Fibroblast of skin of back (primary cell): ENCODE data around the gene PTK6.
"Not testable (repeated sequence)": the region's sequence is repeated elsewhere in the genome, so short reads cannot be mapped to it uniquely, and the experiment has no call there.

ENCODE experiments used
- DNase-seq: peaks from one replicate; pipeline ENCODE4 v3.0.0-alpha.2; 2013

Gene PTK6

DNA sequence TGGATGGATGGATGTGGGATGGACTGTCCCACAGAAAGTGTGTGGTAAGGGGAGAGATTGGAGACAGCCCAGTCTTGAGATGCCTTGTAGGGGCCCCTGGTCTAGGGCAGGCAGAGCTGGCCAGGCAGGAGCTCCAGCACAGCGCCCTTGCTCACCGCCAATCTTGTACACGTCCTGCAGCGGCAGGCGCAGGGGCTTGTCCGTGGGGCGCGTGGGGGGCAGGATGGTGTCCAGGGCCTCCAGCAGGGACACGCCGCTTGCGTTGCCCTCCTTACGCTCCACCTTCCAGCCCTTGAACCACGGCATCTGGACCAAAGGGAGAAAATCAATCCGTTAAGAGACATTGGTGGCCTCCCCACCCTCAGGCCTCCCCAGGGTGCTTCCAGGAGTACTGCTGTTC lies 44.2 kb downstream of the PTK6 start:
- DNase-seq, result no peak

DNA sequence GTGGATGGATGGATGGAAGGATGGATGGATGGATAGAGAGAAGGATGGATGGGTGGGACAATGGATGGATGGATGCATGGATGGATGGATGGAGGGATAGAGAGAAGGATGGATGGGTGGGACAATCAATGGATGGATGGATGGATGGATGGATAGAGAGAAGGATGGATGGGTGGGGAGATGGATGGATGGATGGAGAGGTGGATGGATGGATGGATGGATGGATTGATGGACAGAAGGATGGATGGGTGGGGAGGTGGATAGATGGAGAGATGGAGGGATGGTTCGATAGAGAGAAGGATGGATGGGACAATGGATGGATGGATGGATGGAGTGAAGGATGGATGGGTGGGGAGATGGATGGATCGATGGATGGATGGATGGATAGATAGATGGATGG lies 44.7 kb downstream of the PTK6 start:
- DNase-seq, result no peak

DNA sequence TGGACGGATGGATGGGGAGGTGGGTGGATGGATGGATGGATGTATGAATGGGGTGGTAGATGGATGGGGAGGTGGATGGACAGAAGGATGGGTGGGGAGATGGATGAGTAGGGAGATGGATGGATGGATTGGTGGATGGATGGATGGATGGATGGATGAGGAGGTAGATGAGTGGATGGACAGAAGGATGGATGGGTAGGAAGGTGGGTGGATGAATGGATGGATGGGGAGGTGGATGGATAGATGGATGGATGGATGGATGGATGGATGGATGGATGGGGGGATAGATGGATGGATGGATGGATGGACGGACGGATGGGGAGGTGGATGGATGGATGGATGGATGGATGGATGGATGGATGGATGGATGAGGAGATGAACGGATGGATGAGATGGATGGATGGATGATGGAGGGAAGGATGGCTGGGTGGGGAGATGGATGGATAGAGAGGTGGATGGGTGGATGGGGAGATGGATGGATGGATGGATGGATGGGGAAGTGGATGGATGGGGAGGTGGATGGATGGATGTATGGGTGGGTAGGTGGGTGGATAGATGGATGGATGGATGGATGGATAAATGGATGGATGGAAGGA lies 45.4 kb downstream of the PTK6 start:
- DNase-seq, result no peak

DNA sequence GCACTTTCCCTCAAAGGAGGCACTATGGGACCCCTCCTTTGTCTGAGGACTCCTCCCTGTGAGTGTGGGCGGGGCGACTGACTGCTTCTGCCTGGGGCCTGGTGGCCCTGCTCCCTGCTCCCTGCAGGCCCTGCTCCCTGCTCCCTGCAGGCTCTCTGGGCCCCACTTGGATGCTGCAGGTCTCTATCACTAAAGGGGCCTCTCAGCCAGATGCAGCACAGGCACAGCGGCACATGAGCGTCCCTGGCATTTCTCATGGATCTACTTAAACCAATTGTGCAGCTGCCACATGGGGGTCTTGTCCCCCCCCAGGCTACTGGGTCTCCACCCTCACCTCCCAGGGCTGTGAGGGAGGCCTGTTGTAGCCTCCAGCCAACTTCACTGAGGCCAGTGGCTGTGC lies 46.1 kb downstream of the PTK6 start:
- no peak for DNase-seq

DNA sequence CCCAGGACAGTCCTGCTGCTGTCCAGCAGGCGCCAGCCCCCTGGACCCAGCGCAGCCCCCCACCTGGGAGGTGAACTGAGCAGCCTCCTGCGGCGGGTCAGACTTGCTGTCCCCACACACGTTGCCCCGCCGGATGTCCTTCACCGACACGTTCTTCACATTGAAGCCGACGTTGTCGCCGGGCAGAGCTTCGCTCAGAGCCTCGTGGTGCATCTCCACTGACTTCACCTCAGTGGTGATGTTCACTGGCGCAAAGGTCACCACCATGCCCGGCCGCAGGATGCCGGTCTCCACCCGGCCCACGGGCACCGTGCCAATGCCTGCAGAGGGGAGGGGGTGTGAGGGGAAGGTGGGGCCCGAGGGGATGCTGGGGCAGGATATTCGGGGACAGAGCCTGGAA lies 46.8 kb downstream of the PTK6 start:
- DNase-seq, result no peak

DNA sequence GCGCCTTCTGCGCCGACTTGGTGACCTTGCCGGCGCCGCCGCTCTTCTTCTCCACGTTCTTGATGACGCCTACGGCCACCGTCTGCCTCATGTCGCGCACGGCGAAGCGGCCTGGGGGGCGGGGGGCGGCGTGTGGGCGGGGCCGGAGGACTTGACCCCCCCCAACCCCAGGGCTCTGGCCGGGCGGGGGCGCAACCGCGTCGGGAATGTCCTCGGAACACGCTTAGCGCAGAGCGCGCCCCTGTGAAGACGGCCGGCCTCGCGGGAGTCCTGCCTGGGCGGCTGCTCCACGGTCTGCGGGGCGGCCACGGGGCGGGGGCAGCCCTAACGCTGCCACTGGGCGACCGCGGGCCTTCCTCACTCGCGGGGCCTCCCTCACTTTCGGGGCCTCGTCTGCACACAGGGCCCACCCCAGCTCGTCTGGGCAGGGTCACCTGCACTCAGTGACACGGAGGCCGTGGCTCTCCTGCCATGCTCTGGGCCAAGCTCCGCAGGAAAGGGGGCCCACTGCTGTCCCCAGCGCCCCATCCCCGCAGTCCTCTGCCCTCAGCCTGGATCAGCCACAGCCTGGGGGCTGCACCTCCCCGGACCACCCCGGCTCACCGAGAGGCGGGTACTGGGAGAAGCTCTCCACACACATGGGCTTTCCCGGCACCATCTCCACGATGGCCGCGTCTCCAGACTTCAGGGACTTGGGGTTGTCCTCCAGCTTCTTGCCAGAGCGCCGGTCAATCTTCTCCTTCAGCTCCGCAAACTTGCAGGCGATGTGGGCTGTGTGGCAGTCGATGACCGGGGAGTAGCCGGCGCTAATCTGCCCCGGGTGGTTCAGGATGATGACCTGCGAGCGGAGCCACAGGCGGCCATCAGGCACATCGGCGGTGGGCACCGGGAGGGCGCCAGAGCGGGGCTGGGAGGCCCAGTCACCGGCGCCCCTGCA lies 48.6 kb downstream of the PTK6 start:
- no peak for DNase-seq

DNA sequence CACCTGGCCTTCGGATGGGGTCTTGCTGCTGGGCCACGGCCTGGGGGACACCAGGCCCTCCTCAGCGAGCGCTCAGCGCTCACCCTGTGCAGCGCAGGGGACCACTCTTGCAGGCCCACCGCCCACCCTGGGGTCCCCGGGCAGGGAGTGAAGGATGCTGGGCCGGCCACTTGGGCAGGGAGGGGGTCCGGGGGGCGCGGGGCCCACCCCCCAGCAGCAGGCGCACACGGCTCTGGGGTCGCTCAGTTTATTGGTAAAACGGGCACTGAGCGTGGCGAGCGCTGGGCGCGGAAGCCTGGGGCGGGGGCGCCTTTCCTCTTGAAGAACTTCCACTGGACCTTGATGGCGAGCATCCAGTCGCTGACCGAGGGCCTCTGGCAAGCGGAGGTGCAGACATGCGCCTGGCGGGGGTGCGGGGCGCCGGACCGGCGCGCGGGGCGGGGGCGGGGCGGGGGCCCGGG lies 49.4 kb downstream of the PTK6 start:
- DNase-seq, result no peak

DNA sequence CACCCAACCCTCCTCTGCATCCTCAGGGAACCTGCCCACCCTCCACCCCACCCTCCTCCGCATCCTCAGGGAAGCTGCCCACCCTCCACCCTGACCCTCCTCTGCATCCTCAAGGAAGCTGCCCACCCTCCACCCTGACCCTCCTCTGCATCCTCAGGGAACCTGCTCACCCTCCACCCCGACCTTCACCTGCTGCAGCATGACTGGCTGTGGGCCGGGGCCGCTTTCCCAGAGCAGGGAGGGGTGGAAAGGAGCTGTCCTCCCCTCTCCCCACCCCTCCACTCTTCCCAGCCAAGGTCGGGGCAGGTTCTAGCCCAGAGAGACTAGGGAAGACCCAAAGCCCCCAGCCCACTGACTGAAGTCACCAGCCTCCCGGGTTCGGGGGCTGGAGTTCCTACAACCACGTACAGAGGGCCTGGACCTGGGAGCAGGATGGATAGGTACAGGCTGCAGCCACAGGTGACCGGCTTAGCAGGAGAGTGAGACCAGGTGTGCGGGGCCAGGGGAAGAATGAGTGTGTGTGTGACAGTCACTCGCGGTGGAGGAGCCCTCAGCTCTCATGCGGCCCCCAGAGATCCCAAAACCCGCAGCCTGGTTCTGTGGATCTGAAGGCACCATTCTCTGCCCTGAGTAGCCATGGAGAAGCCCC lies 49.9 kb downstream of the PTK6 start:
- no peak for DNase-seq

DNA sequence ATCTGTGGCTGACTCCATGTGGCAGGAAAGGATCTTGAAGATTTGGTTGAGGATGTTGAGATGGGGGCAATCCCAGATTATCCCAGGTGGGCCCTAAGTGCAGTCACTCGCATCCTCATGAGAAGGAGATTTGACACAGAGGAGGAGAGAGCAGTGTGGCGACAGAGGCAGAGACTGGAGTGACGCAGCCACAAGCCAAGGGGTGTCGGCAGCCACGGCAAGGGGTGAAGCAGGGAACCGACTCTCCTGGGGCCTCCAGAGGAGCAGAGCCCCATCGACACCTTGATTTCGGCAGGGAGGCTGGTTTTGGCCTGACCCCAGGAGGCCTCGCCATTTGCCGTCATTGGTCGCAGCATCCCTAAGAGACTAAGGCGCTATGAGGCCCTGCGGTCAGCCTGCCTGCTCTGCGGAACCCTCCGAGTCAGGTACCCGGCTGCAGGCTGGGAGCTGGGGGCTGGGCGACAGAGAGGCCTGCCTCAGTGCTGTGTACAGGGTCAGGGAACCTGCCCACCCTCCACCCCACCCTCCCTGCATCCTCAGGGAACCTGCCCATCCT lies 50.8 kb downstream of the PTK6 start:
- no peak for DNase-seq

DNA sequence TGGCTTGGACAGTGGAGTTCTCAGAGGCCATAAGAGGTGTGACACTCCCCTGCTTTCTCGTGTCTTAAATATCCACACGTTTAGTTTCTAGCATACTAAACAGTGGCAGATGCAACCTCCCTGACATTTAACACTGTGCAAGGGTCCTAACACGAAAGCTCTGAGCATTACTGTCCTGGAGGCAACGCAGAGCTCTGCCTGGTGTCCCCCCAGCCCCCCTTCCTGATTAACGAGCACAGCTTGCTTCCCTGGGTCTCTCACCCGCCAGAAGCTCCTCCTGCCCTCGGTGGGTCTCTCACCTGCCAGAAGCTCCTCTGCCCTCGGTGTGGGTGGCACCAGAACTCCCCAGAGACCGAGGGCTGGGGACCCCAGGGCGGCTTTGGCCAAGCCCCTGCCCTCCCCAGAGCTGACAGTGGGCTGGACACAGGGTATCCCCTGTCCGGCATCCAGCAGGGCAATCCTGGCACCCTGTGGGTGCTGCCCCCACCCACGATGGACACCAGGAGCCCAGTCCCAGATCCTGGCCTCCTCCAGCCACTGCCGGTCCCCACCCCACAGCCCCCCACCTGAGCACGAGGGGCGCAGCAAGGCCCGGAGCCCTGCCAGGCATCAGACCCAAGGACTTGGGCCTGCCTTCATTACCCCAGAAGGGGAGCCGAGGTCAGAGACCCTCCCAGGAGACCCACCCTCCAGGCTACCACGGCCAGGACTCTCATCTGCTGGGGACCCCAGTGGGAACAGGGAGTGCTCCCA lies 52.3 kb downstream of the PTK6 start:
- no peak for DNase-seq

DNA sequence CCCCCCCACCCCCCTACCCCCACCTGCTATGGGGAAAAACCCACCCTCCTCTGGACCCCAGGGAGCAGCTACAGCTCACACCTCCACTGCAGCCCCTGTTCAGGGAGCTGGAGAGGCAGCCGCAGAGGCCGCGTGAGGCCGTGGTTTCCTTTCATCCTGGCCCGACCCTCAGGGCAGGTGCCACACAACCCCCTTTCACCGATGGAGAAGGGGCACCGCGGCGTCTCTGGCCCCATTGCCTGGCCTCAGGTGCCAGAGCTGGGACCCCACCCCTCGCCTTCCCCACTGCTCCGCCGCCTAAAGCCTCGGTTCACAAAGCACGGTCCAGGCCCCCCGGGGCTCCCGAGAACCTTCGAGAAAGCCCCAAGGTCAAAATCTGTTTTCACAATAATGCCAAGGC lies 52.9 kb downstream of the PTK6 start:
- DNase-seq, result no peak

DNA sequence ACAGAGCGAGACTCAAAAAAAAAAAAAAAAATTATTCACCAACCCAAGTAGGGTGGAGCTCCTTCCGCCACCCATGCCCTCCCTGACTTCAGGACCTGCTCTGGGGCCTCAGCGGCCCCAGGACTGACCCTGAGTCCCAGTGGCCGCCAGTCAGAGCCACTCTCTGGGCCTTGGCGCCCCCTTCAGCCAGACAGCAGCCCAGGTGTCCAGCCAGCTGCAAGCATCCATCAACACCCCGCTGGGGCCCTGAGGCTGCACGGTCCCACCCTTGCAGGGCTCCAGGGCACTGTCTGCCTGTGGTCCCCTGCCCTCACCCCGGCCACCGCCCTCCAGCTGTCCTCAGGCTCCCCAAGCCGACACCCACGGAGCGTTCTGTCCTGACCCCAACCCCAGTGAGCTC lies 53.3 kb downstream of the PTK6 start:
- no peak for DNase-seq

DNA sequence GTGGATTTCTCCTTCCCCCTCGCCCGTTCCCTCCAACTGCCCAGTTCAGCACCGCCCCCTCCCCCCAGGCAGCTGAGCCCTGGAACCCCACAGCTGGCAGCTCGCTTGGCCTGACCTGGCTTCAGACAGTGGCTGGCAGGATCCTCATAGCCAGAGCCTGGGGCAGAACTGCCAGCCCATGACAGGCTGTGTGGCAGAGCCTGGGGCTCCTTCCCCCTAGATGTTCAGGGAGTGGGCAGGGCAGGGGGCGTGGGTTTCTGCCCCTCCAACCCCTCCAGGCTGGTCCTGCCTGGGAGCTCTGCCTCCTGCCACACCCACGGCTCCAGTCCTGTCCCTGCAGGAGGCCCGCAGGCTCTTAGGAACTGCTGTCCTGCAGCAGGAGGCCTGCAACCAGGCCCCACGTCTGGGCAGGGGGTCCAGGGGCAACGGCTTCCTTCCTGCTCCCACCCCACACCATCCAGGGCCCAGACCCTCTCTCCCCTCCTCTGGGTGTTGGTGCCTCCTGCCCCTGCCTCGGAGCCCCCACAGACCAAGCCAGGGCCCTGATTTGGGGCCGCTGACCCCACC lies 55.1 kb downstream of the PTK6 start:
- no peak for DNase-seq

DNA sequence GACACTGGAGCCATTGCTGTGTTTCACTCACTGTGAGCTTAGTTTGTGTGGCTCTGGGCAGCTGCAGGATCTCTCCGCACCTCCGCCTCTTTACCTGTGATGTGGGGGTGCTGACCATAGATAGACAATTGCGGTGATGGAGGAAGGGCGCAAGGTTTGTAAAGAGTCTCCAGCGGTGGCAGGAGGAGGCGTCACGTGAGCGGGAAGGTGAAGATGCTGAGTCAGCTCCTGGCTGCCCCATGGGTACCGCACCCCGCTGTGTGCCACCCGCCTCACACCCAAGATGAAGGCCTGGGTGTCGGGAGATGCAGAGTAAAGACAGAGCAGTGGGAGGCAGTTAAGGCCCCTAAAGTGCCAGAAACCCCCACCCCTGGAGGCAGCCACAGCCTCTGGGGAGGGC lies 55.7 kb downstream of the PTK6 start:
- no peak for DNase-seq

DNA sequence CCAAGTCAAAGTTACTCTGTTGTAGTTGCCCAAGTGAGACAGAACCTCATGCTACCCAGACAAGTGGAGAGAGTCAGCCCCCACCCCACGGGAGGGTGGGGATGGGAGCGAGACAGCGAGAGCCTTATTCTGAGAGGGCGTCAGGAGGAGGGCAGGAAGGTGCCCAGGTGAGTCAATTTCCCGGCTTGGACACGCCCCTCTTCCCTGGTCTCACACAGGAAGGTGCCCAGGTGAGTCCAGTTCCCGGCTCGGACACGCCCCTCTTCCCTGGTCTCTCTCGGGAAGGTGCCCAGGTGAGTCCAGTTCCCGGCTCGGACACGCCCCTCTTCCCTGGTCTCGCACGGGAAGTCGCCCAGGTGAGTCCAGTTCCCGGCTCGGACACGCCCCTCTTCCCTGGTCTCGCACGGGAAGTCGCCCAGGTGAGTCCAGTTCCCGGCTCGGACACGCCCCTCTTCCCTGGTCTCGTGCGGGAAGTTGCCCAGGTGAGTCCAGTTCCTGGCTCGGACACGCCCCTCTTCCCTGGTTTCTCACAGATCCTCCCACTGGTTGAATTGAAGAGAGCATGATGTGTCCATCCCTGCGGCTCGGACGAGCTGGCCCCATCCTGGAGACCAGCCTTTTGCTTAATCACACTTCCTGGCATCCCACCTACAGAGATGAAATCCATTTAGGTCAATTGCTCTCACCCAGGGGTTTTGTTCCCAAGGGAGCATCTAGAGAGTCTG lies 57.3 kb downstream of the PTK6 start:
- not testable (repeated sequence) for DNase-seq

DNA sequence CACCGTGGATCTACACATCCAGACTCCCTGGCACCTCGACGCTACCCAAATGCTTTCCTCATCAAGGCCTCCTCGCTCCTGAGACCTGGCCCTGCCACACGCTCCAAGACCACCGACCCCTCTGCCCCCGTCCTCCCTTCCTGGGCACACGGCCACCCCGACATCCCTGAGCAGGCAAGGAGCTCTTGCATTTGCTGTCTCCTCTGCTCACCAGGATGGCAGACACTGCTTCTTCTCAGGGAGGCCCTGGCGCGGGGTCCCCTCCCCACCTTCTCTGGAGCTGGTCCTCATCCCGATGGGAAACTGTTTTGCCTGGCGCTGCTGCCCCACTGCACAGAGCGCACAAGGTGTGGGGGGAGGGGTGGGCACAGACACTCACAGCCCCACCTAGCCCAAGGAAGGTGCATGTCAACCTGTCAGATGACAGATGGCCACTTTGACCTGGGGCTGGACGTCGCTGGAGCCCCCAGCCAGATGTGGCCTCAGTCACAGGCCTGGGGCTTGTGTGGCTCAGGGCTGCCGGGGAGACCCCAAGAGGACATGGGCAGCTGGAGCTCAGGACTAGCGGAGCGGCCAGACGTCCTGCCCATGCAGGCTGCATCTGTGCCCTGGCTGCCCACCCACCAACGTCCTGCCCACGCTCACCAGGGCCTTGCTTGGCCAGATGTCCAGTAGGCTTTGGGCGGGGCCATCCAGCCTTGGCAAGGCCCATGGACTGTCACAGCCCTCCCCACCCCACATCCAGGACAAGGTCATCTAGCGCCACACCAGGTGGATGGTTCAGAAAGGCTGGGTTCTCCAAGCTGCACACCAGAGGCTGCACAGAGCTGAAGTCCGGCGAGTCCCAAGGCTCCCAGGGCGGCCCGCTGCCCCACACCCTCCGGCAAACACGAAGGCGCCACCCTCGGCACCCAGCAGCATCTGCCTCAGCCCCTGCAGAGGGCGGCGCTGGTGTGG lies 58.6 kb downstream of the PTK6 start:
- no peak for DNase-seq
